Caco-2 (cell line): ENCODE data around the gene PFKFB1. TPM values are rescaled to one million over a fixed set of nuclear protein-coding genes. Genes with fewer than 3 reads are reported as not detected.

Source experiments
- BruUV-seq: library from RNA; stranded (reverse); fragments of 400-500 nt; replicated peaks from 2 replicates; lab custom pipeline; 2021; lab: Mats Ljungman, UMichigan
- CTCF ChIA-PET: fragments of 300-600 bp; sonication (Branson Sonifier 250); formaldehyde crosslinking; loops from one replicate; lab custom pipeline; 2022; ENCODE audit warnings: antibody characterized with exemption; lab: Charles Lee
- POLR2A ChIA-PET: fragments of 300-600 bp; sonication (Branson Sonifier 250); formaldehyde crosslinking; loops from one replicate; lab custom pipeline; 2022; ENCODE audit warnings: antibody characterized with exemption; lab: Charles Lee
- DNase-seq, 2 experiments: peaks; one replicate each; pipeline versions ENCODE4 v3.0.0 to v3.0.0-alpha.2; 2020 to 2022
- H3K27me3 ChIP-seq: replicated peaks from 2 replicates; pipeline ENCODE4 v1.6.0; 2011; ENCODE audit warnings: low read length; ENCODE audit not compliant: control insufficient read depth, insufficient read depth
- H3K36me3 ChIP-seq: 2 replicates; pipeline ENCODE4 v1.5.1; 2011; ENCODE audit warnings: low read length; ENCODE audit not compliant: control insufficient read depth, insufficient read depth
- H3K4me1 ChIP-seq: fragments of 250-450 bp; sonication (Bioruptor Pico); 2 replicates; pipeline ENCODE4 v1.5.1; 2020; ENCODE audit warnings: mild to moderate bottlenecking
- H3K4me3 ChIP-seq: 2 replicates; pipeline ENCODE4 v1.5.1; 2011; ENCODE audit warnings: low read depth, mild to moderate bottlenecking, control low read depth, low read length
- H3K9me3 ChIP-seq: fragments of 250-450 bp; sonication (Bioruptor Pico); 2 replicates; pipeline ENCODE4 v1.5.1; 2020; ENCODE audit warnings: mild to moderate bottlenecking, moderate library complexity
- H3K27ac Mint-ChIP-seq: one replicate; pipeline ENCODE4 v1.8.0; 2022; ENCODE audit warnings: mixed read lengths; ENCODE audit not compliant: unreplicated experiment
- H3K27me3 Mint-ChIP-seq: one replicate; pipeline ENCODE4 v1.8.0; 2022; ENCODE audit warnings: mixed read lengths; ENCODE audit not compliant: insufficient read depth, unreplicated experiment
- H3K36me3 Mint-ChIP-seq: one replicate; pipeline ENCODE4 v1.8.0; 2022; ENCODE audit warnings: mild to moderate bottlenecking, mixed read lengths; ENCODE audit not compliant: insufficient read depth, unreplicated experiment
- H3K4me1 Mint-ChIP-seq: one replicate; pipeline ENCODE4 v1.8.0; 2022; ENCODE audit warnings: low read depth, mixed read lengths; ENCODE audit not compliant: unreplicated experiment
- H3K4me3 Mint-ChIP-seq: one replicate; pipeline ENCODE4 v1.8.0; 2022; ENCODE audit warnings: mild to moderate bottlenecking, moderate library complexity, mixed read lengths; ENCODE audit not compliant: unreplicated experiment
- H3K9me3 Mint-ChIP-seq: one replicate; pipeline ENCODE4 v1.8.0; 2022; ENCODE audit warnings: mixed read lengths; ENCODE audit not compliant: unreplicated experiment
- CTCF ChIP-seq, 2 experiments: fragments of 200-600 bp in 1 of 2; IDR thresholded peaks; 1 replicate in 1 of 2; 2 replicates in 1 of 2; pipeline versions ENCODE4 v1.5.1 to v1.8.0; 2011 to 2022; ENCODE audit warnings: antibody characterized with exemption in 1 of 2, control low read depth in 1 of 2, inconsistent platforms in 1 of 2, low read depth in 1 of 2, low read length in 1 of 2, mild to moderate bottlenecking in 1 of 2, moderate library complexity in 1 of 2; ENCODE audit not compliant: insufficient read depth in 1 of 2, severe bottlenecking in 1 of 2, unreplicated experiment in 1 of 2
- intact Hi-C: fragments of 100-400 bp; cut with micrococcal nuclease; formaldehyde crosslinking; loops from one replicate; pipeline ENCODE4 v1.10.0; 2022; ENCODE audit not compliant: unreplicated experiment
- total RNA-seq: library from RNA; stranded (reverse); gene quantifications from 2 replicates; pipeline ENCODE4 v1.2.3, GENCODE V29; 2022

PFKFB1 gene
- total RNA-seq, 1 experiment from 2014 or later: not detected

- Histone ChIP-seq H3K4me1 (no peaks in the 10 kb centered on the region), H3K27me3 (no peaks in the 10 kb centered on the region), H3K4me3 (no peak overlapping the region), H3K36me3 (no peaks in the 10 kb centered on the region), H3K9me3 (no peaks in the 10 kb centered on the region)
- no TSS peak for BruUV-seq
- intact Hi-C loops: no loop called here
- H3K4me1 Mint-ChIP-seq: no peaks in the 10 kb centered on the region
- no peak overlapping the region for H3K4me3 Mint-ChIP-seq
- POLR2A ChIA-PET: no interaction called here
- CTCF ChIA-PET: no interaction called here
- H3K27me3 Mint-ChIP-seq: peaks cover 5% of the 10 kb centered on the region
- H3K27ac Mint-ChIP-seq: no peak overlapping the region
- DNase-seq: no peak
- no peaks in the 10 kb centered on the region for H3K9me3 Mint-ChIP-seq
- no peaks in the 10 kb centered on the region for H3K36me3 Mint-ChIP-seq
- TF ChIP-seq CTCF (IDR thresholded peaks at IDR 0.05; ENCODE audit: insufficient read depth in 1 of 2, low read depth in 1 of 2, low read length in 1 of 2, severe bottlenecking in 1 of 2, unreplicated experiment in 1 of 2): no peak
Measured at GRCh38 chrX:54894159-54894558, 99.8 kb downstream of the PFKFB1 start.

- H3K9me3 Mint-ChIP-seq: no peaks in the 10 kb centered on the region
- H3K36me3 Mint-ChIP-seq: no peaks in the 10 kb centered on the region
- intact Hi-C loops: no loop called here
- TF ChIP-seq CTCF (IDR thresholded peaks at IDR 0.05; ENCODE audit: insufficient read depth in 1 of 2, low read depth in 1 of 2, low read length in 1 of 2, severe bottlenecking in 1 of 2, unreplicated experiment in 1 of 2): peak; percentile 18 to 40
- H3K4me1 ChIP-seq: no peaks in the 10 kb centered on the region
- no TSS peak for BruUV-seq
- DNase-seq: peak; percentile 29 to 31
- ChIA-PET POLR2A (interaction anchor here (0.6 kb wide), 1 partner anchor 362 kb away, joined by 3 read pairs; the partner anchor contains the start of gene GNL3L), CTCF (interaction anchor here (1.0 kb wide), 1 partner anchor 166 kb away, joined by 4 read pairs; no protein-coding TSS in a partner anchor)
- H3K4me3 Mint-ChIP-seq: no peak overlapping the region
- no peak overlapping the region for H3K27ac Mint-ChIP-seq
- H3K27me3 ChIP-seq: no peaks in the 10 kb centered on the region
- H3K4me3 ChIP-seq: no peak overlapping the region
- H3K9me3 ChIP-seq: no peaks in the 10 kb centered on the region
- peaks cover 5% of the 10 kb centered on the region for H3K27me3 Mint-ChIP-seq
- no peaks in the 10 kb centered on the region for H3K36me3 ChIP-seq
- H3K4me1 Mint-ChIP-seq: no peaks in the 10 kb centered on the region
Measured at GRCh38 chrX:54891573-54891972, 102.4 kb downstream of the PFKFB1 start.

- no peak overlapping the region for H3K4me3 ChIP-seq
- intact Hi-C loops: no loop called here
- no peaks in the 10 kb centered on the region for H3K9me3 ChIP-seq
- H3K27me3 Mint-ChIP-seq: peaks cover 7% of the 10 kb centered on the region
- ChIA-PET POLR2A (no interaction called here), CTCF (no interaction called here)
- no peaks in the 10 kb centered on the region for H3K4me1 ChIP-seq
- H3K4me3 Mint-ChIP-seq: no peak overlapping the region
- H3K36me3 Mint-ChIP-seq: no peaks in the 10 kb centered on the region
- no peaks in the 10 kb centered on the region for H3K4me1 Mint-ChIP-seq
- no peaks in the 10 kb centered on the region for H3K27me3 ChIP-seq
- peaks cover 9% of the 10 kb centered on the region for H3K9me3 Mint-ChIP-seq
- H3K36me3 ChIP-seq: no peaks in the 10 kb centered on the region
- no peak overlapping the region for H3K27ac Mint-ChIP-seq
- BruUV-seq: no TSS peak
- no peak for TF ChIP-seq CTCF (IDR thresholded peaks at IDR 0.05; ENCODE audit: insufficient read depth in 1 of 2, low read depth in 1 of 2, low read length in 1 of 2, severe bottlenecking in 1 of 2, unreplicated experiment in 1 of 2)
- no peak for DNase-seq
Measured at GRCh38 chrX:54885740-54886139, 108.2 kb downstream of the PFKFB1 start.

Other genes starting within 250 kb of the PFKFB1 start
- 0.29 and 0.39 TPM in 2 replicates for gene ITIH6, start 195.9 kb downstream of the PFKFB1 start, total RNA-seq
- gene MAGED2, start 186.4 kb downstream of the PFKFB1 start, total RNA-seq: 96.0 and 103 TPM in 2 replicates
- not detected in 2 replicates for gene TRO, start 73.4 kb downstream of the PFKFB1 start, total RNA-seq
- 17.0 and 19.6 TPM in 2 replicates for gene APEX2, start 6.2 kb upstream of the PFKFB1 start, total RNA-seq
- gene ALAS2, start 36.8 kb upstream of the PFKFB1 start, total RNA-seq: not detected in 2 replicates
- gene PAGE2B, start 80.8 kb upstream of the PFKFB1 start, total RNA-seq: not detected in 2 replicates
- gene PAGE2, start 94.8 kb upstream of the PFKFB1 start, total RNA-seq: not detected in 2 replicates
- not detected in 2 replicates for gene PAGE5, start 226.2 kb upstream of the PFKFB1 start, total RNA-seq